Nephron (organoid): ENCODE results near the gene TRPC4AP.

Experiments used
- H3K27ac Mint-ChIP-seq, 3 experiments: 2 replicates each; pipeline ENCODE4 v1.8.0; 2020; ENCODE audit warnings: mixed read lengths in 3 of 3, mild to moderate bottlenecking in 2 of 3, moderate library complexity in 1 of 3
- H3K27me3 Mint-ChIP-seq: 2 replicates; pipeline ENCODE4 v1.8.0; 2021; ENCODE audit warnings: low read depth, mild to moderate bottlenecking, moderate library complexity, mixed read lengths
- H3K36me3 Mint-ChIP-seq: 2 replicates; pipeline ENCODE4 v1.8.0; 2020; ENCODE audit warnings: low read depth, mixed read lengths
- H3K4me1 Mint-ChIP-seq: 2 replicates; pipeline ENCODE4 v1.8.0; 2020; ENCODE audit warnings: mixed read lengths
- H3K4me3 Mint-ChIP-seq, 3 experiments: 2 replicates each; pipeline ENCODE4 v1.8.0; 2020; ENCODE audit warnings: mild to moderate bottlenecking in 3 of 3, mixed read lengths in 3 of 3, moderate library complexity in 2 of 3
- H3K9me3 Mint-ChIP-seq: 2 replicates; pipeline ENCODE4 v1.8.0; 2020; ENCODE audit warnings: mixed read lengths
- CTCF ChIP-seq, 3 experiments: fragments of 200-600 bp; sonication (generic); IDR thresholded peaks; one replicate each; pipeline ENCODE4 v1.5.0; 2021; ENCODE audit warnings: antibody characterized with exemption in 3 of 3; ENCODE audit not compliant: unreplicated experiment in 3 of 3

The TRPC4AP gene

GRCh38 chr20:34987288-34988190 lies 105.1 kb downstream of the TRPC4AP start:
- TF ChIP-seq CTCF (IDR thresholded peaks at IDR 0.05; ENCODE audit: unreplicated experiment in 3 of 3) = no peak
- Mint-ChIP-seq H3K27me3 (peaks cover 10% of the 10 kb centered on the region), H3K4me1 (peaks cover 41% of the 10 kb centered on the region), H3K27ac (peak overlapping the region in 2 of 3 experiments; percentile 19 to 32), H3K36me3 (peaks cover 10% of the 10 kb centered on the region), H3K9me3 (no peaks in the 10 kb centered on the region), H3K4me3 (peak overlapping the region in 2 of 3 experiments; percentile 26 to 50)

GRCh38 chr20:34986311-34987287 lies 106.0 kb downstream of the TRPC4AP start:
- Mint-ChIP-seq H3K4me3 (no peak overlapping the region), H3K36me3 (peaks cover 8% of the 10 kb centered on the region), H3K4me1 (peaks cover 48% of the 10 kb centered on the region), H3K9me3 (no peaks in the 10 kb centered on the region), H3K27me3 (peaks cover 10% of the 10 kb centered on the region), H3K27ac (peak overlapping the region in 1 of 3 experiments; percentile 35)
- TF ChIP-seq CTCF (IDR thresholded peaks at IDR 0.05; ENCODE audit: unreplicated experiment in 3 of 3) = no peak

- peak overlapping the region in 1 of 3 experiments; percentile 43 for H3K4me3 Mint-ChIP-seq
- TF ChIP-seq CTCF (IDR thresholded peaks at IDR 0.05; ENCODE audit: unreplicated experiment in 3 of 3) = no peak
- peaks cover 56% of the 10 kb centered on the region for H3K4me1 Mint-ChIP-seq
- H3K36me3 Mint-ChIP-seq = no peaks in the 10 kb centered on the region
- no peaks in the 10 kb centered on the region for H3K9me3 Mint-ChIP-seq
- H3K27me3 Mint-ChIP-seq = peaks cover 10% of the 10 kb centered on the region
- H3K27ac Mint-ChIP-seq = peak overlapping the region in 1 of 3 experiments; percentile 54
Observed at GRCh38 chr20:34985461-34986310, 106.9 kb downstream of the TRPC4AP start.

GRCh38 chr20:34984756-34985261 lies 107.8 kb downstream of the TRPC4AP start:
- H3K9me3 Mint-ChIP-seq = no peaks in the 10 kb centered on the region
- no peaks in the 10 kb centered on the region for H3K36me3 Mint-ChIP-seq
- peaks cover 10% of the 10 kb centered on the region for H3K27me3 Mint-ChIP-seq
- H3K4me1 Mint-ChIP-seq = peaks cover 59% of the 10 kb centered on the region
- no peak for TF ChIP-seq CTCF (IDR thresholded peaks at IDR 0.05; ENCODE audit: unreplicated experiment in 3 of 3)
- peak overlapping the region in 1 of 3 experiments; percentile 54 for H3K27ac Mint-ChIP-seq
- peak overlapping the region in 1 of 3 experiments; percentile 43 for H3K4me3 Mint-ChIP-seq
